Measurements from ENCODE around the gene CNIH2. TPM values are rescaled to one million over a fixed set of nuclear protein-coding genes. Genes with fewer than 3 reads are reported as not detected.
A peak's percentile ranks its signal among the peaks of the same experiment; 100 is the strongest.

The CNIH2 gene
- total RNA-seq, result 0.89 TPM
- long read RNA-seq, partial matches to known transcripts, result 0 of 1 reads
- long read RNA-seq, other reads (novel, unspliced or antisense), result 1 of 1 reads

DNA sequence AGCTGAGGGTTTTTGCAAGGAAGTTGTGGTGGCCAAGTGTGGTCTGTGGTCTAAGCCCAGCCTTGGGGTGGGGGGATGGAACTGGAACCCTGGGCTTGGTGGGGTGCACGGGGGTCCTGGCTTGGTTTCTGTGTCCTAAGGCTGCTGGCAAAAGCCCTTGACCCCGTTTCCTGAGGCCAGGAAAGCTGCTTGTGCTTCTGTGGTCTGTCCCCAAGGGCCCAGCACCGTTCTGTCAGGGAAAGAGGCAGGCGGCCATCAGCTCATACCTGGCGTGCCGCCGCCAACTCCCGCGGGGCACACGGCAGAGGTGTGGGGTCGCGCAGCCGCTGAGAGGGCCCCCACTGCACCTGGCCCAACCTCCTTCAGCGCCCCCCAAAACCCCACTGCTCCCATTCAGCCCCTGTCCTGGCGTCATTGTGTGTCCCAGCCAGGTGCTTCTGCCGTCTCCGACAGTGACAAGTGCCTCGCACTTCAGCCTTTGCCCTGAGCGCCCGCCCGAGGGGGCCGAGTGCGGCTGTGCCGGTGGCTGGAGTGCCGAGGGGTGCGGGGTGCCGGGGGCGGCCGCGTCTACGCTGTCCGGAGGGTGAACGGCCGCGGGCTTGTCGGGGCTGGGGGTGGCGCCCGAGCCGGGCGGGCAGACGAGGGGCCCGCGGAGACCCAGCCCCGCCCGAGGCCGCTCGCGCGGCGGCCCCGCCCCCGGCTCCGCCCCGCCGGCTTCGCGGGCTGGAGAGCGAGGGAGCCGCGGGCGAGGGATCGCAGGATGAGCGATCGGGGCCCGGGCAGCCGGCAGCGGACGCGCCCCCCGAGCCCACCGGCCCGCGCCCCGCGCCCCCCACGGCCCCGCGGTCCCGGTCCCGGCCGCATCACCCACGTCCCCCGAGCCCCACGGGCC, at the start of gene CNIH2:
Gene CNIH2, plus strand, starts transcription at position 705 of the 892 bp plus-strand sequence. CDS start 282 bp downstream, outside the sequence.
- Histone ChIP-seq H3K27ac (no peak within 1 kb of the TSS), H3K27me3 (ENCODE audit: low read depth) (no peaks in the 10 kb centered on the region), H3K4me1 (peaks cover 17% of the 10 kb centered on the region), H3K36me3 (peaks cover 41% of the 10 kb centered on the region), H3K4me3 (peak within 1 kb of the TSS; percentile 44), H3K9me3 (no peaks in the 10 kb centered on the region)
- intact Hi-C loops (cut with DNase I), result no loop called here
- ATAC-seq (peak; percentile 6 to 29), DNase-seq (no peak)
- TF ChIP-seq CTCF (IDR thresholded peaks at IDR 0.05), result no peak

- Histone ChIP-seq H3K27me3 (ENCODE audit: low read depth) (no peaks in the 10 kb centered on the region), H3K9me3 (no peaks in the 10 kb centered on the region), H3K4me3 (no peak overlapping the region), H3K27ac (peak overlapping the region; percentile 50), H3K4me1 (no peaks in the 10 kb centered on the region), H3K36me3 (peaks cover 67% of the 10 kb centered on the region)
- TF ChIP-seq CTCF (IDR thresholded peaks at IDR 0.05), result no peak
- ATAC-seq (peak; percentile 85 to 93), DNase-seq (peak; percentile 63)
- intact Hi-C loops (cut with DNase I), result no loop called here
Observed at GRCh38 chr11:66228521-66228920, 49.5 kb upstream of the CNIH2 start.

DNA sequence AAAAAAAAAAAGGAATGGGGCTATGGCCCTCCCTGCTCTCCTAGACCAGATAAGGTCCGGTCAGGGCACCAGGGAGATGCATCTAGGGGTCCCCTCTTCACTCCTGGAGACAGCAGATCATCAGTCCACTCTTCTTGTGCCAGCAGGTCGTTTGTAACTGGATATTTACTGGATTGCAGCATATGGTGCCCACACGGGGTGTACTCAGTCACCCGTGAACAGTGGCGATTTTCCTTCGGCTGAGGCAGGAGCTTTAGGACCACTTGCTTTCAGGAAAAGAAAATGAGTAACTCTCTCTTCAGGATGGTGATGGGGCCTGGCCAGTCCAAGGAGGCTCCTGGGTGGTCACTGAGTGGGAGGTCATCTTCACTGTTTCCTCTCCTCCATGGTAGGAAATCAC, 47.8 kb upstream of the CNIH2 start:
- ATAC-seq (no peak), DNase-seq (no peak)
- Histone ChIP-seq H3K27me3 (ENCODE audit: low read depth) (no peaks in the 10 kb centered on the region), H3K27ac (no peak overlapping the region), H3K4me1 (no peaks in the 10 kb centered on the region), H3K4me3 (no peak overlapping the region), H3K36me3 (peaks cover 69% of the 10 kb centered on the region), H3K9me3 (no peaks in the 10 kb centered on the region)
- intact Hi-C loops (cut with DNase I), result no loop called here
- TF ChIP-seq CTCF (IDR thresholded peaks at IDR 0.05), result no peak

DNA sequence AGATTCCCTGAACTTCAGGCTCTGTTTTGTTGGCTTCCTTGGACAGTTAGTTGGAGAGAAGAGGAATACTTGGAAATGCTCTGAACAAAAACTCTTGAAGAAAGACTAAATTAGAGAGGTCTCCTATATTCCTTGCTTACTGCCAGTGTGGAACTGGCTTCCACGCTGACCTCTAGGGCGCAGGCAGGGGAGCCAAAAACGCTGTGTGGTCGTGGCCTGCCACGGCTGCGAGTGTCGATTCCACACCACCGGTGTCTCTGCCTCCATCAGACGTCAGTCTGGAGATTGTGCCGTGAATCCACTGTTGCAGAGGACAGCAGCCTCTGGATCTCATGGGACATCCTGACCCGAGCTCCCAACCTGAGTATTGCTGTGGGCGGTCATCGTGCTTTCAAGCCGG, 47.0 kb upstream of the CNIH2 start:
- TF ChIP-seq CTCF (IDR thresholded peaks at IDR 0.05), result no peak
- Histone ChIP-seq H3K9me3 (no peaks in the 10 kb centered on the region), H3K27ac (no peak overlapping the region), H3K4me1 (no peaks in the 10 kb centered on the region), H3K27me3 (ENCODE audit: low read depth) (no peaks in the 10 kb centered on the region), H3K4me3 (no peak overlapping the region), H3K36me3 (peaks cover 76% of the 10 kb centered on the region)
- DNase-seq, result no peak
- ATAC-seq, result no peak
- intact Hi-C loops (cut with DNase I), result no loop called here

DNA sequence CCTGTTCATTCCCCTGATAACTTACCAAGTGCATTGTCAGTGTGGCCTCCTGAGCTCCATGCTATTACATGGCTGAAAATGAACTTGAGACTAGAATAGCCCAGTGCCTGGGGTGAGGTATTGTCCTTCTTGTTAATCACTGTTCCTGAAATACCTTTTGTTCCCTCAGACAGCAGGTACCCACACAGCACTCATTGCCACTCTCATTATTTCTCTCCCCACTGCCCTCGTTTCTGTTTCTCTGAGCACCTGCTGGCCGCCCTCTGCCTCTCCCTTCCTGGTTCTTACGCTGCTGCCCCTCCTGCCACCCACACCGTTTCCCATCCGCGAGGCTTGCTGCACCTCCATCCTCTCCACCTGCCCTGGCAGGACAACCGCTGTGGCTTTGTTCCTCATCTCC, 46.4 kb upstream of the CNIH2 start:
- ATAC-seq, result no peak
- H3K36me3 ChIP-seq, result peaks cover 82% of the 10 kb centered on the region
- no peaks in the 10 kb centered on the region for H3K27me3 ChIP-seq (ENCODE audit: low read depth)
- no peaks in the 10 kb centered on the region for H3K9me3 ChIP-seq
- no peak overlapping the region for H3K27ac ChIP-seq
- no peaks in the 10 kb centered on the region for H3K4me1 ChIP-seq
- DNase-seq, result no peak
- H3K4me3 ChIP-seq, result no peak overlapping the region
- no peak for TF ChIP-seq CTCF (IDR thresholded peaks at IDR 0.05)
- intact Hi-C loops (cut with DNase I), result no loop called here

Data from lower lobe of right lung (tissue), 2 donors.